K562 (cell line): Measurements from ENCODE around the gene BLOC1S4. TPM values are rescaled to one million over a fixed set of nuclear protein-coding genes. Genes with fewer than 3 reads are reported as not detected.
A peak's percentile ranks its signal among the peaks of the same experiment; 100 is the strongest.

Experiments used
- CCAR2 ChIP-seq: fragments of 200-400 bp; formaldehyde crosslinking; IDR thresholded peaks from 2 replicates; pipeline ENCODE4 v1.6.1; 2017; ENCODE audit warnings: mild to moderate bottlenecking, low read depth, low read length
- ELF1 ChIP-seq: fragments of 200-800 bp; sonication (Bioruptor generic); IDR thresholded peaks from 2 replicates; pipeline ENCODE4 v1.6.1; 2016; ENCODE audit warnings: missing genetic modification characterization, missing compliant biosample characterization
- ERF ChIP-seq: fragments of 450-650 bp; formaldehyde crosslinking; IDR thresholded peaks from 2 replicates; pipeline ENCODE4 v1.4.0; 2020; ENCODE audit warnings: mild to moderate bottlenecking, mixed read lengths
- ETV5 ChIP-seq: sonication (generic); formaldehyde crosslinking; IDR thresholded peaks from 2 replicates; pipeline ENCODE4 v1.4.0; 2020; ENCODE audit warnings: low read depth, mild to moderate bottlenecking, missing genetic modification reagents
- GTF2E2 ChIP-seq: fragments of 200-800 bp; sonication (Bioruptor generic); IDR thresholded peaks from 2 replicates; pipeline ENCODE4 v1.6.1; 2016; ENCODE audit warnings: missing genetic modification characterization, missing compliant biosample characterization
- ILF3 ChIP-seq: fragments of 450-650 bp; IDR thresholded peaks from 2 replicates; pipeline ENCODE4 v1.6.1; 2018; ENCODE audit warnings: antibody characterized with exemption, mild to moderate bottlenecking, moderate library complexity, borderline replicate concordance
- KDM5B ChIP-seq: fragments of 200-600 bp; sonication (generic); IDR thresholded peaks from 2 replicates; pipeline ENCODE4 v1.6.1; 2012; ENCODE audit warnings: low read depth, mild to moderate bottlenecking, moderate library complexity, low read length, control low read depth, inconsistent platforms; ENCODE audit not compliant: insufficient replicate concordance
- KLF10 ChIP-seq: fragments of 250-450 bp; sonication (Bioruptor Pico); IDR thresholded peaks from 2 replicates; pipeline ENCODE4 v1.6.1; 2021; ENCODE audit warnings: matching md5 sums
- POLR3G ChIP-seq: IDR thresholded peaks from 2 replicates; pipeline ENCODE4 v1.6.1; 2011; ENCODE audit not compliant: insufficient read length, insufficient replicate concordance; ENCODE audit errors: extremely low read depth
- PPARD ChIP-seq: fragments of 250-450 bp; sonication (Bioruptor Pico); IDR thresholded peaks from 2 replicates; pipeline ENCODE4 v1.8.0; 2022; ENCODE audit warnings: inconsistent platforms, mild to moderate bottlenecking, moderate library complexity
- RHOXF2B ChIP-seq: fragments of 250-450 bp; sonication (Bioruptor Pico); conservative IDR thresholded peaks from 2 replicates; pipeline ENCODE4 v1.5.1; 2021
- SETDB1 ChIP-seq: IDR thresholded peaks from one replicate; pipeline ENCODE4 v1.6.1; 2012; ENCODE audit warnings: low read length, control low read depth, inconsistent platforms
- SNAPC5 ChIP-seq: fragments of 250-450 bp; sonication (Bioruptor Pico); IDR thresholded peaks from 2 replicates; pipeline ENCODE4 v1.8.0; 2021; ENCODE audit warnings: moderate library complexity, mild to moderate bottlenecking, inconsistent platforms
- STAG1 ChIP-seq: sonication (generic); formaldehyde crosslinking; IDR thresholded peaks from 2 replicates; pipeline ENCODE4 v1.5.0; 2020; ENCODE audit warnings: missing genetic modification reagents, borderline replicate concordance
- SUPT5H ChIP-seq: fragments of 450-650 bp; IDR thresholded peaks from 2 replicates; pipeline ENCODE4 v1.6.1; 2016
- TAF7 ChIP-seq: fragments of 450-650 bp; IDR thresholded peaks from 2 replicates; pipeline ENCODE4 v1.6.1; 2016; ENCODE audit warnings: missing genetic modification characterization, missing compliant biosample characterization
- ZNF23 ChIP-seq: fragments of 250-450 bp; sonication (Bioruptor Pico); IDR thresholded peaks from 2 replicates; pipeline ENCODE4 v1.4.0; 2020; ENCODE audit warnings: mild to moderate bottlenecking
- ZNF384 ChIP-seq: IDR thresholded peaks from 2 replicates; pipeline ENCODE4 v1.6.1; 2012; ENCODE audit warnings: low read depth, low read length, improper control_type of control experiment
- ZNF77 ChIP-seq: fragments of 250-450 bp; sonication (Bioruptor Pico); IDR thresholded peaks from 2 replicates; pipeline ENCODE4 v1.5.0; 2020
- polyA plus RNA-seq, 8 experiments: library from polyadenylated mRNA; depleted of rRNA in 4 of 8; stranded (reverse) in 5 of 8; unstranded in 3 of 8; fragments of >200 nt; fragmentation: Nextera tagmentation in 2 of 8; fragmentation: Illumina TruSeq in 1 of 8; extraction: Ambion mirVana in 2 of 8; extraction: Trizol in 1 of 8; gene quantifications; 2 replicates each; pipeline versions ENCODE4 v1.2.1 to v1.2.3, GENCODE V29; 2011 to 2014; ENCODE audit warnings: inconsistent platforms in 1 of 8, missing spikeins in 1 of 8
- total RNA-seq, 7 experiments: library from RNA; depleted of rRNA in 6 of 7; stranded (reverse); fragments of >200 nt in 6 of 7; fragmentation: Illumina TruSeq in 2 of 7; extraction: Trizol in 2 of 7; gene quantifications; 2 replicates each; pipeline versions ENCODE4 v1.2.1 to v1.2.3, GENCODE V29; 2011 to 2021; ENCODE audit warnings: low replicate concordance in 1 of 7
- TF ChIP-seq, protein P1 (sequence below), 3 experiments: IDR thresholded peaks in 2 of 3; conservative IDR thresholded peaks in 1 of 3; 2 replicates each; pipeline ENCODE4 v1.5.1; 2011 to 2012; ENCODE audit warnings: low read length in 3 of 3, mild to moderate bottlenecking in 3 of 3, control low read depth in 2 of 3, improper control_type of control experiment in 1 of 3, inconsistent platforms in 1 of 3, low read depth in 1 of 3, mixed read lengths in 1 of 3, moderate library complexity in 1 of 3; ENCODE audit not compliant: insufficient read depth in 2 of 3
- TF ChIP-seq, protein P2 (sequence below), 2 experiments: fragments of 450-650 bp in 1 of 2; sonication (generic) in 1 of 2; formaldehyde crosslinking in 1 of 2; IDR thresholded peaks in 1 of 2; conservative IDR thresholded peaks in 1 of 2; 2 replicates each; pipeline versions ENCODE4 v1.6.1 to v1.8.1; 2016 to 2023; ENCODE audit warnings: mild to moderate bottlenecking in 2 of 2, moderate library complexity in 2 of 2, inconsistent platforms in 1 of 2, missing genetic modification reagents in 1 of 2
- TF ChIP-seq, protein P3 (sequence below): IDR thresholded peaks from 2 replicates; pipeline ENCODE4 v1.6.1; 2012; ENCODE audit warnings: low read depth, low read length, improper control_type of control experiment, borderline replicate concordance
- TF ChIP-seq, protein P4 (sequence below), 2 experiments: fragments of 450-650 bp; conservative IDR thresholded peaks; 2 replicates each; pipeline ENCODE4 v1.6.1; 2017; ENCODE audit warnings: mild to moderate bottlenecking in 2 of 2, moderate library complexity in 2 of 2

Gene BLOC1S4
- total and polyA plus RNA-seq, 9 of the 15 experiments (the other 6 are each of a cell fraction or from before 2014, with no cell fraction given), result 3.1 to 31.6 (median 11.2) TPM

GRCh38 chr4:6674500-6675149, 41.3 kb upstream of the BLOC1S4 start (continued):
- TF ChIP-seq SETDB1 (no peak), TAF7 (tag) (no peak), KLF10 (CRISPR knock-in tag) (no peak), GTF2E2 (tag) (no peak), ETV5 (no peak), ZNF23 (no peak), STAG1 (no peak), PPARD (no peak), KDM5B (no peak), ZNF384 (no peak), RHOXF2B (CRISPR knock-in tag) (no peak), POLR3G (no peak), CCAR2 (no peak), ERF (CRISPR knock-in tag) (no peak), ILF3 (no peak), ZNF77 (no peak), SNAPC5 (CRISPR knock-in tag) (no peak), SUPT5H (no peak), ELF1 (tag) (no peak)
- TF ChIP-seq, protein P1, sequence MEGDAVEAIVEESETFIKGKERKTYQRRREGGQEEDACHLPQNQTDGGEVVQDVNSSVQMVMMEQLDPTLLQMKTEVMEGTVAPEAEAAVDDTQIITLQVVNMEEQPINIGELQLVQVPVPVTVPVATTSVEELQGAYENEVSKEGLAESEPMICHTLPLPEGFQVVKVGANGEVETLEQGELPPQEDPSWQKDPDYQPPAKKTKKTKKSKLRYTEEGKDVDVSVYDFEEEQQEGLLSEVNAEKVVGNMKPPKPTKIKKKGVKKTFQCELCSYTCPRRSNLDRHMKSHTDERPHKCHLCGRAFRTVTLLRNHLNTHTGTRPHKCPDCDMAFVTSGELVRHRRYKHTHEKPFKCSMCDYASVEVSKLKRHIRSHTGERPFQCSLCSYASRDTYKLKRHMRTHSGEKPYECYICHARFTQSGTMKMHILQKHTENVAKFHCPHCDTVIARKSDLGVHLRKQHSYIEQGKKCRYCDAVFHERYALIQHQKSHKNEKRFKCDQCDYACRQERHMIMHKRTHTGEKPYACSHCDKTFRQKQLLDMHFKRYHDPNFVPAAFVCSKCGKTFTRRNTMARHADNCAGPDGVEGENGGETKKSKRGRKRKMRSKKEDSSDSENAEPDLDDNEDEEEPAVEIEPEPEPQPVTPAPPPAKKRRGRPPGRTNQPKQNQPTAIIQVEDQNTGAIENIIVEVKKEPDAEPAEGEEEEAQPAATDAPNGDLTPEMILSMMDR (IDR thresholded peaks at IDR 0.05 in 2 of 3, conservative IDR thresholded peaks at IDR 0.05 in 1 of 3; ENCODE audit: insufficient read depth in 2 of 3, low read depth in 1 of 3, low read length in 3 of 3), result peak; percentile 60 to 65 (median 62)
- TF ChIP-seq, protein P2, sequence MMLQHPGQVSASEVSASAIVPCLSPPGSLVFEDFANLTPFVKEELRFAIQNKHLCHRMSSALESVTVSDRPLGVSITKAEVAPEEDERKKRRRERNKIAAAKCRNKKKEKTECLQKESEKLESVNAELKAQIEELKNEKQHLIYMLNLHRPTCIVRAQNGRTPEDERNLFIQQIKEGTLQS (IDR thresholded peaks at IDR 0.05), result peak; percentile 41
- TF ChIP-seq, protein P2 (CRISPR knock-in tag; conservative IDR thresholded peaks at IDR 0.05), result no peak
- TF ChIP-seq, protein P3, sequence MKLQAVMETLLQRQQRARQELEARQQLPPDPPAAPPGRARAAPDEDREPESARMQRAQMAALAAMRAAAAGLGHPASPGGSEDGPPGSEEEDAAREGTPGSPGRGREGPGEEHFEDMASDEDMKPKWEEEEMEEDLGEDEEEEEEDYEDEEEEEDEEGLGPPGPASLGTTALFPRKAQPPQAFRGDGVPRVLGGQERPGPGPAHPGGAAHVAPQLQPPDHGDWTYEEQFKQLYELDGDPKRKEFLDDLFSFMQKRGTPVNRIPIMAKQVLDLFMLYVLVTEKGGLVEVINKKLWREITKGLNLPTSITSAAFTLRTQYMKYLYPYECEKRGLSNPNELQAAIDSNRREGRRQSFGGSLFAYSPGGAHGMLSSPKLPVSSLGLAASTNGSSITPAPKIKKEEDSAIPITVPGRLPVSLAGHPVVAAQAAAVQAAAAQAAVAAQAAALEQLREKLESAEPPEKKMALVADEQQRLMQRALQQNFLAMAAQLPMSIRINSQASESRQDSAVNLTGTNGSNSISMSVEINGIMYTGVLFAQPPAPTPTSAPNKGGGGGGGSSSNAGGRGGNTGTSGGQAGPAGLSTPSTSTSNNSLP, result no peak
- TF ChIP-seq, protein P4, sequence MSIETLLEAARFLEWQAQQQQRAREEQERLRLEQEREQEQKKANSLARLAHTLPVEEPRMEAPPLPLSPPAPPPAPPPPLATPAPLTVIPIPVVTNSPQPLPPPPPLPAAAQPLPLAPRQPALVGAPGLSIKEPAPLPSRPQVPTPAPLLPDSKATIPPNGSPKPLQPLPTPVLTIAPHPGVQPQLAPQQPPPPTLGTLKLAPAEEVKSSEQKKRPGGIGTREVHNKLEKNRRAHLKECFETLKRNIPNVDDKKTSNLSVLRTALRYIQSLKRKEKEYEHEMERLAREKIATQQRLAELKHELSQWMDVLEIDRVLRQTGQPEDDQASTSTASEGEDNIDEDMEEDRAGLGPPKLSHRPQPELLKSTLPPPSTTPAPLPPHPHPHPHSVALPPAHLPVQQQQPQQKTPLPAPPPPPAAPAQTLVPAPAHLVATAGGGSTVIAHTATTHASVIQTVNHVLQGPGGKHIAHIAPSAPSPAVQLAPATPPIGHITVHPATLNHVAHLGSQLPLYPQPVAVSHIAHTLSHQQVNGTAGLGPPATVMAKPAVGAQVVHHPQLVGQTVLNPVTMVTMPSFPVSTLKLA (conservative IDR thresholded peaks at IDR 0.05), result peak; percentile 27 to 72; a peak in 2 of 4 replicates
